ENCODE measurements around the gene PIK3AP1.
"Not testable (repeated sequence)": the region's sequence is repeated elsewhere in the genome, so short reads cannot be mapped to it uniquely, and the experiment has no call there.

PIK3AP1 gene

GRCh38 chr10:96574564-96574963 is 145.8 kb downstream of the PIK3AP1 start:
- DNase-seq, result not testable (repeated sequence)

GRCh38 chr10:96573036-96573435 is 147.3 kb downstream of the PIK3AP1 start:
- no peak for DNase-seq

GRCh38 chr10:96570983-96571964 is 149.0 kb downstream of the PIK3AP1 start:
- no peak for DNase-seq

GRCh38 chr10:96570511-96570910 is 149.8 kb downstream of the PIK3AP1 start:
- DNase-seq, result no peak

- DNase-seq, result no peak
Observed at GRCh38 chr10:96568402-96568801, 151.9 kb downstream of the PIK3AP1 start.

GRCh38 chr10:96565774-96566173 is 154.5 kb downstream of the PIK3AP1 start:
- no peak for DNase-seq

GRCh38 chr10:96560966-96561887 is 159.1 kb downstream of the PIK3AP1 start:
- no peak for DNase-seq

- DNase-seq, result no peak
Observed at GRCh38 chr10:96560489-96560888, 159.8 kb downstream of the PIK3AP1 start.

- no peak for DNase-seq
Observed at GRCh38 chr10:96556003-96556402, 164.3 kb downstream of the PIK3AP1 start.

- no peak for DNase-seq
Observed at GRCh38 chr10:96555330-96555729, 165.0 kb downstream of the PIK3AP1 start.

GRCh38 chr10:96548589-96548988 is 171.7 kb downstream of the PIK3AP1 start:
- no peak for DNase-seq

- not testable (repeated sequence) for DNase-seq
Observed at GRCh38 chr10:96545558-96545957, 174.8 kb downstream of the PIK3AP1 start.
